Measurements from ENCODE around the gene PAX2.

Gene PAX2

GRCh38 chr10:100811752-100812750, 66.7 kb downstream of the PAX2 start:
- peaks cover 53% of the 10 kb centered on the region for H3K27me3 Mint-ChIP-seq (ENCODE audit: low read depth)
- peaks cover 36% of the 10 kb centered on the region for H3K36me3 Mint-ChIP-seq (ENCODE audit: low read depth)
- no peak overlapping the region for H3K4me3 Mint-ChIP-seq
- H3K9me3 Mint-ChIP-seq: no peaks in the 10 kb centered on the region
- no peak for TF ChIP-seq CTCF (IDR thresholded peaks at IDR 0.05; ENCODE audit: unreplicated experiment in 3 of 3)
- H3K27ac Mint-ChIP-seq: no peak overlapping the region
- H3K4me1 Mint-ChIP-seq: no peaks in the 10 kb centered on the region

- TF ChIP-seq CTCF (IDR thresholded peaks at IDR 0.05; ENCODE audit: unreplicated experiment in 3 of 3): no peak
- H3K4me1 Mint-ChIP-seq: no peaks in the 10 kb centered on the region
- peaks cover 27% of the 10 kb centered on the region for H3K36me3 Mint-ChIP-seq (ENCODE audit: low read depth)
- peaks cover 48% of the 10 kb centered on the region for H3K27me3 Mint-ChIP-seq (ENCODE audit: low read depth)
- no peak overlapping the region for H3K4me3 Mint-ChIP-seq
- no peaks in the 10 kb centered on the region for H3K9me3 Mint-ChIP-seq
- no peak overlapping the region for H3K27ac Mint-ChIP-seq
Observed at GRCh38 chr10:100812978-100813377, 67.6 kb downstream of the PAX2 start.

GRCh38 chr10:100814751-100815474, 69.5 kb downstream of the PAX2 start:
- no peak overlapping the region for H3K4me3 Mint-ChIP-seq
- peaks cover 16% of the 10 kb centered on the region for H3K36me3 Mint-ChIP-seq (ENCODE audit: low read depth)
- no peaks in the 10 kb centered on the region for H3K9me3 Mint-ChIP-seq
- TF ChIP-seq CTCF (IDR thresholded peaks at IDR 0.05; ENCODE audit: unreplicated experiment in 3 of 3): no peak
- H3K27me3 Mint-ChIP-seq (ENCODE audit: low read depth): peaks cover 57% of the 10 kb centered on the region
- no peak overlapping the region for H3K27ac Mint-ChIP-seq
- no peaks in the 10 kb centered on the region for H3K4me1 Mint-ChIP-seq

- no peaks in the 10 kb centered on the region for H3K9me3 Mint-ChIP-seq
- peaks cover 10% of the 10 kb centered on the region for H3K36me3 Mint-ChIP-seq (ENCODE audit: low read depth)
- H3K4me1 Mint-ChIP-seq: no peaks in the 10 kb centered on the region
- no peak overlapping the region for H3K27ac Mint-ChIP-seq
- TF ChIP-seq CTCF (IDR thresholded peaks at IDR 0.05; ENCODE audit: unreplicated experiment in 3 of 3): no peak
- peaks cover 67% of the 10 kb centered on the region for H3K27me3 Mint-ChIP-seq (ENCODE audit: low read depth)
- no peak overlapping the region for H3K4me3 Mint-ChIP-seq
Observed at GRCh38 chr10:100816671-100817070, 71.3 kb downstream of the PAX2 start.

GRCh38 chr10:100817268-100817839, 72.0 kb downstream of the PAX2 start:
- H3K4me1 Mint-ChIP-seq: no peaks in the 10 kb centered on the region
- peaks cover 68% of the 10 kb centered on the region for H3K27me3 Mint-ChIP-seq (ENCODE audit: low read depth)
- peak in 1 of 3 experiments; percentile 15 for TF ChIP-seq CTCF (IDR thresholded peaks at IDR 0.05; ENCODE audit: unreplicated experiment in 3 of 3)
- no peak overlapping the region for H3K4me3 Mint-ChIP-seq
- peaks cover 8% of the 10 kb centered on the region for H3K36me3 Mint-ChIP-seq (ENCODE audit: low read depth)
- H3K9me3 Mint-ChIP-seq: no peaks in the 10 kb centered on the region
- no peak overlapping the region for H3K27ac Mint-ChIP-seq

Measured in nephron (organoid).